SK-N-SH (cell line): Measurements from ENCODE around the gene SPI1. TPM values are rescaled to one million over a fixed set of nuclear protein-coding genes. Genes with fewer than 3 reads are reported as not detected.

Experiments used
- CTCF ChIA-PET: fragments of 300-600, 350-600 bp; formaldehyde crosslinking; extraction: SDS; loops from one replicate; lab custom pipeline; 2021; lab: Yijun Ruan, JAX
- POLR2A ChIA-PET: fragments of 350-600 bp; sonication (Branson Sonifier 250); formaldehyde crosslinking; extraction: SDS; loops from one replicate; lab custom pipeline; 2020; ENCODE audit warnings: antibody characterized with exemption, inconsistent platforms; lab: Yijun Ruan, JAX
- DNase-seq: peaks from one replicate; pipeline ENCODE4 v3.0.0; 2012
- H2AFZ ChIP-seq: fragments of 200-600 bp; sonication (generic); 2 replicates; pipeline ENCODE4 v1.8.1; 2016; ENCODE audit warnings: antibody characterized with exemption, mild to moderate bottlenecking, low read depth
- H3F3A ChIP-seq: fragments of 200-600 bp; sonication (generic); replicated peaks from 2 replicates; pipeline ENCODE3; 2016; ENCODE audit warnings: antibody characterized with exemption, mild to moderate bottlenecking; ENCODE audit not compliant: insufficient read depth
- H3K27ac ChIP-seq, 2 experiments: fragments of 200-500 bp in 1 of 2; fragments of 200-600 bp in 1 of 2; sonication (Bioruptor generic) in 1 of 2; sonication (generic), shearing (Covaris generic) in 1 of 2; 2 replicates each; pipeline versions ENCODE4 v1.5.1 to v1.6.1; 2014 to 2016; ENCODE audit warnings: low read depth in 2 of 2, inconsistent platforms in 1 of 2, low read length in 1 of 2, mild to moderate bottlenecking in 1 of 2, mixed read lengths in 1 of 2
- H3K27me3 ChIP-seq: fragments of 200-600 bp; sonication (generic), shearing (Covaris generic); 2 replicates; pipeline ENCODE4 v1.6.1; 2016; ENCODE audit warnings: mixed run types; ENCODE audit not compliant: insufficient read depth
- H3K36me3 ChIP-seq, 2 experiments: fragments of 200-500 bp in 1 of 2; fragments of 200-600 bp in 1 of 2; sonication (Bioruptor generic) in 1 of 2; sonication (generic) in 1 of 2; replicated peaks in 1 of 2; 2 replicates each; pipeline versions ENCODE3 to v1.5.1; 2014 to 2016; ENCODE audit warnings: low read length in 1 of 2, mild to moderate bottlenecking in 1 of 2; ENCODE audit not compliant: insufficient read depth in 2 of 2, control insufficient read depth in 1 of 2
- H3K4me1 ChIP-seq, 2 experiments: fragments of 200-500 bp in 1 of 2; fragments of 200-600 bp in 1 of 2; sonication (Bioruptor generic) in 1 of 2; sonication (generic), shearing (Covaris generic) in 1 of 2; 2 replicates each; pipeline versions ENCODE4 v1.5.1 to v1.6.1; 2014 to 2016; ENCODE audit warnings: low read depth in 1 of 2, low read length in 1 of 2, mixed run types in 1 of 2; ENCODE audit not compliant: insufficient read depth in 2 of 2, control insufficient read depth in 1 of 2
- H3K4me2 ChIP-seq: fragments of 200-600 bp; sonication (generic), shearing (Covaris generic); 2 replicates; pipeline ENCODE4 v1.6.1; 2017; ENCODE audit warnings: mixed run types
- H3K4me3 ChIP-seq, 2 experiments: fragments of 200-500 bp in 1 of 2; fragments of 200-600 bp in 1 of 2; sonication (Bioruptor generic) in 1 of 2; sonication (generic), shearing (Covaris generic) in 1 of 2; 2 replicates each; pipeline versions ENCODE4 v1.5.1 to v1.8.1; 2014 to 2016; ENCODE audit warnings: low read depth in 2 of 2, inconsistent platforms in 1 of 2, low read length in 1 of 2, mild to moderate bottlenecking in 1 of 2, mixed read lengths in 1 of 2, moderate library complexity in 1 of 2
- H3K79me2 ChIP-seq: fragments of 200-600 bp; sonication (generic); 2 replicates; pipeline ENCODE4 v1.8.1; 2017; ENCODE audit warnings: mild to moderate bottlenecking; ENCODE audit not compliant: insufficient read depth
- H3K9ac ChIP-seq: fragments of 200-600 bp; sonication (generic); 2 replicates; pipeline ENCODE4 v1.6.1; 2017; ENCODE audit warnings: mixed run types
- H3K9me2 ChIP-seq: fragments of 200-600 bp; sonication (generic); 2 replicates; pipeline ENCODE4 v1.6.1; 2017; ENCODE audit warnings: mixed run types
- H3K9me3 ChIP-seq: fragments of 200-600 bp; sonication (generic); 2 replicates; pipeline ENCODE4 v1.6.1; 2017; ENCODE audit warnings: mixed run types, mild to moderate bottlenecking, moderate library complexity
- H4K20me1 ChIP-seq: fragments of 200-600 bp; sonication (generic); 2 replicates; pipeline ENCODE4 v1.6.1; 2017; ENCODE audit warnings: mild to moderate bottlenecking, mixed run types; ENCODE audit not compliant: insufficient read depth
- CTCF ChIP-seq: fragments of 200-600 bp; sonication (generic); IDR thresholded peaks from 2 replicates; pipeline ENCODE4 v1.6.1; 2017; ENCODE audit warnings: antibody characterized with exemption, mild to moderate bottlenecking, moderate library complexity
- EZH2phosphoT487 ChIP-seq: fragments of 200-600 bp; sonication (generic); IDR thresholded peaks from 2 replicates; pipeline ENCODE4 v1.6.1; 2017; ENCODE audit warnings: low read depth, mixed run types, mild to moderate bottlenecking, antibody characterized with exemption, moderate library complexity, borderline replicate concordance
- GABPA ChIP-seq: IDR thresholded peaks from 2 replicates; pipeline ENCODE4 v1.4.0; 2012; ENCODE audit warnings: low read depth, mild to moderate bottlenecking
- GATA2 ChIP-seq: sonication (generic); formaldehyde crosslinking; IDR thresholded peaks from 2 replicates; pipeline ENCODE4 v1.5.0; 2020; ENCODE audit warnings: mild to moderate bottlenecking, missing genetic modification reagents
- IRF3 ChIP-seq: fragments of 150-350 bp; IDR thresholded peaks from 2 replicates; pipeline ENCODE4 v1.6.1; 2016; ENCODE audit warnings: mild to moderate bottlenecking, low read depth, low read length
- NFIC ChIP-seq: IDR thresholded peaks from 2 replicates; pipeline ENCODE4 v1.4.0; 2012; ENCODE audit warnings: borderline replicate concordance
- NRF1 ChIP-seq: IDR thresholded peaks from 2 replicates; pipeline ENCODE4 v1.6.1; 2012; ENCODE audit warnings: low read depth, mild to moderate bottlenecking, low read length
- RCOR1 ChIP-seq: fragments of 150-350 bp; IDR thresholded peaks from 2 replicates; pipeline ENCODE4 v1.6.1; 2017; ENCODE audit warnings: antibody characterized with exemption, low read length
- TEAD4 ChIP-seq: IDR thresholded peaks from 2 replicates; pipeline ENCODE4 v1.4.0; 2012; ENCODE audit warnings: mild to moderate bottlenecking, borderline replicate concordance; ENCODE audit not compliant: insufficient read depth
- USF2 ChIP-seq: fragments of 150-350 bp; IDR thresholded peaks from 2 replicates; pipeline ENCODE4 v1.6.1; 2017; ENCODE audit warnings: antibody characterized with exemption, low read length, low read depth, borderline replicate concordance
- WGBS: methylation state at CpG from one replicate; pipeline ENCODE4 v1.1.6; 2017; ENCODE audit warnings: low lambda C conversion rate; 5-methylcytosine and 5-hydroxymethylcytosine counted together
- polyA plus RNA-seq, 3 experiments: library from polyadenylated mRNA; depleted of rRNA; stranded (reverse); fragments of >200 nt; gene quantifications; 2 replicates each; pipeline ENCODE4 v1.2.3, GENCODE V29; 2012

SPI1 gene
- polyA plus RNA-seq, 1 of the 3 experiments (the other 2 are of a cell fraction), result not detected

DNA sequence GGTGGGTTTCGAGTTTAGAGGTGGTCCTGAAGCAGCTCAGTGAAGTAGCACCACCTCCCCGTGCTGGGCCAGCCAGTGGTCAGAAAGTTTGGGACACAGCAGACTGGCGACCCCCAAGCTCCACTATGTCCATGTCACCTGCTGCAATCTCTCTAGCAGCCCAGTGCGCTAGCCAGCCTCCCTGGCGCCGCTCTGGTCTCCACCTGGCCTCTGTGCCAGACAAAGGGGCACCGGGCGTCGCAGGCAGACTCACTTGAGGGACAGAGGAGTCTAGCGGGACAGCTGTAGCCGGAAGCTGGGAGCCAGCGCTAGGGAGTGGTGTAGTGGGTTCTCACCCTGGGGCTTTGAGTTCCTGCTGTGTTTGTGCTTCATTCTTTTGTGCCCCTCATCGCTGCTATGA is 51.3 kb downstream of the SPI1 start:
- H3K4me3 ChIP-seq, result no peak overlapping the region

DNA sequence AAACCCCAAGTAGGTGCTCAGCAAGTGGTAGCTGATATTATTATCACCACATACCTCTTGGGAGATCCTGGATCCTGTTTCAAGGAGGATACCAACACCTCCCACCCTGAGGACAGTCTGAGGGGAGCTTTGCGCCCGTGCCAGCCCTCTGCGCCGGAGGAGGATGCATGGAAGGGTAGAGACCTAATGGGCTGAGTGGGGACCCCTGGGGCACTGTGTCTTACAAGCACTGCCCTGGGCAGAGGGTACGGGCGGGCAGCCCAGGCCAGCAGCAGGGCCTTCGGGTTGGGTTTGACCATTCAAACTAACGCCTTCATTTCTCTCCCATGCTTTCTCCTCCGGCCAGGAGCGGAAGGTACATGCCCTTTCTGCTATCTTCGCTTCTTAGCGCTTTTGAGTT is 52.1 kb downstream of the SPI1 start:
- no peak for TF ChIP-seq EZH2phosphoT487
- no peak for TF ChIP-seq CTCF
- TF ChIP-seq IRF3, result no peak
- no peak for TF ChIP-seq USF2
- no peak for TF ChIP-seq NFIC
- no peak overlapping the region for H3K9ac ChIP-seq
- DNase-seq, result peak; percentile 23
- no peak overlapping the region for H2AFZ ChIP-seq
- H3K4me1 ChIP-seq, result no peaks in the 10 kb centered on the region
- H3K27me3 ChIP-seq, result no peaks in the 10 kb centered on the region
- H3K9me2 ChIP-seq, result no peaks in the 10 kb centered on the region
- no peak overlapping the region for H3K4me3 ChIP-seq
- no peak overlapping the region for H3K27ac ChIP-seq
- ChIA-PET POLR2A (no interaction called here), CTCF (interaction anchor here (1.1 kb wide), 1 partner anchor 28 kb away, joined by 3 read pairs; no protein-coding TSS in a partner anchor)
- no peaks in the 10 kb centered on the region for H3K79me2 ChIP-seq
- no peaks in the 10 kb centered on the region for H4K20me1 ChIP-seq
- H3K9me3 ChIP-seq, result no peaks in the 10 kb centered on the region
- no peak overlapping the region for H3K4me2 ChIP-seq
- WGBS, result 97% methylated on average over 12 of the region's 12 CpGs
- peaks cover 10 to 42% of the 10 kb centered on the region in 2 experiments for H3K36me3 ChIP-seq
- no peaks in the 10 kb centered on the region for H3F3A ChIP-seq

More for the DNA sequence above, 51.3 kb downstream of the SPI1 start:
- H3K4me1 ChIP-seq, result no peaks in the 10 kb centered on the region
- no peaks in the 10 kb centered on the region for H3K9me3 ChIP-seq
- 88% methylated on average over 3 of the region's 13 CpGs for WGBS
- no peak overlapping the region for H2AFZ ChIP-seq
- no peaks in the 10 kb centered on the region for H3K9me2 ChIP-seq
- H3K4me2 ChIP-seq, result no peak overlapping the region
- DNase-seq, result peak; percentile 21
- H3K27ac ChIP-seq, result no peak overlapping the region
- H3K9ac ChIP-seq, result no peak overlapping the region
- H3K79me2 ChIP-seq, result no peaks in the 10 kb centered on the region
- no peaks in the 10 kb centered on the region for H3F3A ChIP-seq
- H3K27me3 ChIP-seq, result no peaks in the 10 kb centered on the region
- TF ChIP-seq GATA2 (CRISPR knock-in tag) (no peak), NRF1 (no peak), USF2 (no peak), GABPA (no peak), RCOR1 (no peak), TEAD4 (no peak)
- CTCF ChIA-PET, result interaction anchor here (1.1 kb wide), 1 partner anchor 27 kb away, joined by 3 read pairs; no protein-coding TSS in a partner anchor
- peaks cover 2 to 33% of the 10 kb centered on the region in 2 experiments for H3K36me3 ChIP-seq
- H4K20me1 ChIP-seq, result no peaks in the 10 kb centered on the region
- POLR2A ChIA-PET, result no interaction called here
